Activated CD4-positive, alpha-beta T cell treated with anti-CD3 and anti-CD28 coated beads, Interleukin-2, Interleukin-6, amounts not matched to agents 100 ng/mL and 50 ng/mL, durations not matched to agents 16 hours and 8 hours (primary cell): ENCODE data around the gene FOXB1.

Experiments
- DNase-seq: peaks from one replicate; pipeline ENCODE4 v3.0.0-alpha.2; 2020

The FOXB1 gene

GRCh38 chr15:59999612-60000112, 4.4 kb upstream of the FOXB1 start:
- no peak for DNase-seq

- no peak for DNase-seq
These were observed 3.8 kb upstream of the FOXB1 start for GRCh38 chr15:60000113-60000823.

- no peak for DNase-seq
These were observed 3.1 kb upstream of the FOXB1 start for GRCh38 chr15:60000824-60001609.

DNA sequence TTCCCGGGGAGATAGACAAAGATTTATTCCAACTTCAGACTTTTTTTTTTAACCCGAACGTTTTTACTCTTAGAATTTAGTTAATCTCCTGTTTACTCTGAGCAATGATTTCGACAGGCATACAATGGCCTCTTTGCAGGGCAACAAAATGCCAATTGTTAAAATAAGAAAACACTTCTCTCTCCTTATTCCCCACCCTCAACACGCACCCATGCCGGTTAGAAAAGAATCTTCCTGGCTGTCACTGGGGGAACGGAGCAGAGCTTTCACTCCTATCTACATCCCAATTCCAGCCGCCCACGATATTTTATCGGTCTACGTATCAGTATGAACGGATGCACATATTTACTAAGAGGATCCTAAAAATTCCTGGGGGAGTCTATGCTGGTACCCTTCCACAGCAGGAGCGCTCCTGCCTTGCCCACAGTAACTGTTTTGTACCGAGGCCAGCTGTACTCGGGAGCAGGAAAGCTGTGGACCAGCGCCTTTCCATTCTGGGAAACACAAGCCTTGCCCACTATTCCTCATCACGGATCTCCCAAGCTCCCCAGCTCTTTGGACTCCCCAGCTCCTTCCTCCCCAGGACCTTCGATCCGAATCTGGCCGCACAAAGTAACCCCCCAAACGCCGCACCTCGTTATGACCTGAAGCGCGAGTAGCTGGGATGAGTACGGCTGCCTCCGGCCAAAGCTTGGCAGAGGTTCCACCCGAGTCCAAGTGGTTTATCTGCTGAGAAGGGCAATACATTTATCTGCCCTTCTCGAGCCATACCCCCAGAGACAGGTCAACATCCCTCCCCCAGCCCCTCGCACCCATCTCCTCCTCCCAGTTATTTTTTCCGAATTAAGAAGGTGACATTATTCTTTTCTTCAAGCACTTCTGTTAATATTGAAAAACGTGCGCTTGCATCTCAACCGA, 2.2 kb upstream of the FOXB1 start:
- no peak for DNase-seq

- no peak for DNase-seq
These were observed 1.4 kb upstream of the FOXB1 start for GRCh38 chr15:60002528-60003218.

GRCh38 chr15:60003243-60004008, 685 bp upstream of the FOXB1 start:
- DNase-seq = no peak

- DNase-seq = no peak
These were observed 788 bp downstream of the FOXB1 start for GRCh38 chr15:60004846-60005351.

GRCh38 chr15:60005352-60006202, 1.5 kb downstream of the FOXB1 start:
- peak; percentile 39 for DNase-seq

DNA sequence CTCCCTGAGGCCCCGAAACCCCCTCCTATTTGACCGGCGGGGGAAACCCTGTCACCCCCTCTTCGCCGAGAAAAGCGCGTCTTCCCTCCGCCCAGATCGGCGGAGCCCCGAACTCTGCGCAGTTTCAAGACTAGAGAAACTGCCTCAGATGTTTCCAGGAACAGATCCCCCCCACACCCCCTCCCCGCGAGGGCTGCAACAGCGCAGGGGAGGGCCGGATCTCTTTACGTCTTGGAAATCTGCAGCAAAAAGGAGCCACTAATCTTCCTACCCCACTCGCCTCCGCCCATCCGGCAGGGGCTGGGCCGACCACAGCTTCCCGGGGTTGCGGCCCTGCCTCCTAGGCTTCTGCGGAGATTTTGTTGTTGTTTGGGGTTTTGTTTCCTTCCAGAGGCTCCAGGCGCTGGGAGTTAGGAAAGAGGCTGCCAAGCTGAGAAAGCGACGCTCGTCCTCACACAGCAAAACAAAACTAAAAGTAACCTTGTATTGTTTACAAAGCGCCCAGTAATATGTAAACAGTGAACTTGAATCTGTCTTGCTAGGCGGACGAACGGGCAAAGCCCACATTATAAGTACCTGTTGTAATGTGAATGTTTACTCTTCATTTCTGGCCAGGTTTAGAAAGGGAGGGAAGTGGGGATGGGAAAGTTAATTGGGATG, 2.2 kb downstream of the FOXB1 start:
- DNase-seq = peak; percentile 86

DNA sequence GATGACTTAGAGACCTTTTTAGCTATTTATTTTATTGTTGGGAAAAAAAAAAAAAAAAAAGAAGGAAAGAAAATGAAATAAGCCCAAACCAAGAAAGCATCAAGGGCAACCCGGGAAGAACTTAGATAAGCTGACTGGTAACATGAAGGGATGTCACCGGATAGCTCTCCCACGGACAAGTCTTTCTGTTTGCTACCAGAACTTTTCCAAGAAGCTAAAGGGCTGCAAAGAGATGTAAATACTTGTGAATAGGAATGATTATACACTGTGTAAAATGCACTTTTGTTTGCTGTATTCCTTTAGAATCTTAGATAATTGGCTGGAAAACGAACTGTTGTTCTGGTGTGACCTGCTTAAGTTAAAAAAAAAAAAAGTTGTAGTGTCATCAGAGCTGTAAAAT, 2.8 kb downstream of the FOXB1 start:
- DNase-seq = no peak

GRCh38 chr15:60009124-60009960, 5.2 kb downstream of the FOXB1 start:
- no peak for DNase-seq

DNA sequence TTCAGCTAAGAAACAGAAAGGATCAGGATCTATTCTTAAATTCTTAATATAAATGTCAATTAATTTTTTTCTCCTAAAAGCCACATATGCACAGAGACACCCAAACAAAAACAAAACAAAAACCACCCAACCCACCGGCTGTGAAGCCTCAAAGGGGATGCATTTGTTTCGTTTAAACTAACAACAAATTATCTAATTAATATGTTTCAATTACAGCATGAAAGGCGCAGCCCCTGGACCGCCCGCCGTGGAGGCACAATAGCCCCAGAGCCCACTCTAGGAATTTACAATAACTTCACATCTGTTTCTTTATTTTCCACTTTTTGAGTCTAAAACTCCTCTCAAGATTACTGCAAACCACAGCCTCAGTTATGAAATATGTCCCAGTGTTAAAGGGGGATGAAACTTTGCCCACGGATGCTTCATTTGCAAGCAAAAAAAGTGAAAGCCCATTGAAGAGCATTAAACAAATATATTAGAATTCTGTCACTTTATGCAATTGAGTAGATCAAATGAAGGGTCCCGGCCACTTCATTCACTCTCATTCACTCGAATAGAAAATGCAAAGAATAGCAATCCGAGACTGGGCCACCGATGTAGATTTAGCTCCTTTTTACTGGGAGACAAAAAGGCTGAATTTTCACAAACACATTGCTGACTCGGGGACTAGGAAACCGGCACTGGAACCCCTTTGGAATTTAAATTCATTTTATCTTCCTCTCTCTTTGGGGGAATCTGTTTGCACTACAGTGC, 6.0 kb downstream of the FOXB1 start:
- DNase-seq = no peak

DNA sequence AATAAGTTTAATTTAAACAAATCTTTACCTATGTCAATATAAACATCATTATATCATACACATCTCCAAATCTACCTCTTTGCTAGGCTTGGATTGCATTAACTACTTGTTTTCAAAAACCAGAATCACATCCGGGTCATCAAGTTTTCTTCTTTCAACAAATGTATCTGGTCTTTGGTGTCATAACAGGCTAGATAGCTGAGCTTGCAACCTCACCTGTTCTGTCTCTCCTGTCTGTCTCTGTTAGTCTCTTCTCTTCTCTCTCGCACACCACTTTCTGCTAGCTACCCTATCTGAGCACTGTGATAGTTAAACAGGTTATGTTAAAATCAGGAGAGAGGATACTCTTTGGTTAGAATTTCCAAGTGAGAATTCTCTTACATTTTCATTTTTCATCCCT, 6.7 kb downstream of the FOXB1 start:
- DNase-seq = no peak

- DNase-seq = no peak
These were observed 8.6 kb downstream of the FOXB1 start for GRCh38 chr15:60012695-60013094.

DNA sequence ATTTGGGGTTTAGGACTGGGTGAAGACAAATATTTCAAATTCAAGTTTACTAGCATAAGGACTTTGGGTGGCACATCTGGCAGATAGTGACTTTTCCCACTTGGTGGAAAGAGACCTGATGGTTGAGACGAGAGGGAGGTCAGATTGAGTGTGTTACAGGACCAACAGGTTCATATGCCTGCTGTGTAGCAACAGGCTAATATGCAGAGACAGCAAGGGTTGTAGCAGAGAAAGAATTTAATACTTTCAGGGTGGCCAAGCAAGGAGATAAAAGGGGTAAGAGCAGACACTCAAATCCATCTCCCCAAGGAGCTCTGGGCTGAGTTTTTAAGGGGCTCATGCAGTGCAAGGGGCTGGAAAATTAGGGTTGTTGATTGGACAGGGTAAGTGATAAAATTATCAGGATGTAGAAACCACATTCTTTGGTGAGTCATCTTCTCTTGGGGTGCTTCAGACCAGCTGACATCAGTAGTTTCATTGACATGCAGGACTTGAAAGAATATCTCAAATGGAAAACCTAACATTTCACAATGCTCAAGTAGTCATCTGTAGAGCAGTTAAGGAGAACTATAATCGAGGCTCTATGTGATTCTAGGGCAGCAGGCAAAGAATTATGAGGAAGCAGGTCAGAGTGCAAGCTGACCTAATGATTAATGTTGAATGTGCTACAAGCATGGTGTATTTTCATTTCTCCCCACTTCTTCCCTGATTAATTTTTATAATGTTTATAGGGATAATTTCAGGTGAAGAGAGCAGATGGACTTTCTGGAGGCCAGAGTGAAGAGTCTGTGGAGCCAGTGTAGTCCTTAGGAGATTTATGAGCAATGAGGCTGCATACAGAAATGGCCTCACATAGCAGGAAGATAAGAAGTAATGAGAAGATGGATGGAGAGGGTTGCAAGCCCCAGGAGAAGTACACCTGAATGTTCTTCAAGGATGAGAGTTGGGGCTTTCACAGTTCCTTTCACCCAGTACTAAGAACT, 13.7 kb downstream of the FOXB1 start:
- DNase-seq = peak; percentile 81

DNA sequence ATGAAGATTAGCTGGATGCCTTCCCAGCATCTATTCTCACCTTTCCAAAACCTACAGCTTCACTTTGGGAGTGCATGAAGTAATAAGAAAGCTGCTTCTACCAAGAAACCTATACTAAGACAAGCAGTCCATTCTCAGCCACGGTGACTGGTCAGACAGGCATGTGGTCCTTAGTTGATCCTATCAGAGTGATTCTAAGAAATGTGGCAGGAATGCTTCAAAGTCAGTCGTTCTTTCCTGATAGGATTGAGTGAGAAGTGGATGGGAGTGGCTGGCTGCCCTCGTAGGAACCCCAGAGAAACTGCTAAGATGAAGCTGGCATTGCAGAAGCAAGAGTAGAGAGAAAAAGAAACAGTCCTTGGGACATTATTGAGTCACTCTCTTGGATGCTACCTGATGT, 16.6 kb downstream of the FOXB1 start:
- DNase-seq = no peak
